Measurements from ENCODE around the gene NCAM1. TPM values are rescaled to one million over a fixed set of nuclear protein-coding genes. Genes with fewer than 3 reads are reported as not detected.

Gene NCAM1
- polyA plus RNA-seq, 1 donor (not counting 4 experiments of a cell fraction or from before 2014, with no cell fraction given), result 0.04 TPM

DNA sequence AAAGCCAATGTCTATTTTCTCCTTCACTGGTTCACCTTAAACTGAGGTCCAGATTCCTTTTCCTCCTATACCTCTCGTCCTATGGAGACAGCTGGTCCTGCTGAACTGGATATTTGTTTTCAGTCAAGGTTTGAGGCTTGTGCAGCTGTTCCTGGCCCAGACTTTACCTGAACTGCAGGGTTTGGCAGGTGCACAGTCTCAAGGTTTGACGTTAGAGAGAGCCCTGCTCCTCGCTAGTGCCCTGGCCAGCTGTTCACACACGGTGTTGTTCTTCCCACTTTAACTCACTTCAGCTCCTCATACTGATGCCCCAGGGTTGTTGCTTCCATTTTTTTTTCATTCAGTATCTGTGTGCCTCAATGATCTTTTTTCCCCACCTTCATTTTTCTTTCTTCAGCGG, 279.2 kb downstream of the NCAM1 start:
- no peak for TF ChIP-seq EZH2 (IDR thresholded peaks at IDR 0.05; ENCODE audit: low read length)
- no peak for TF ChIP-seq CTCF (optimal IDR thresholded peaks at IDR 0.05 in 1 of 3, IDR thresholded peaks at IDR 0.05 in 1 of 3, conservative IDR thresholded peaks at IDR 0.05 in 1 of 3; ENCODE audit: extremely low read depth in 1 of 3, insufficient read depth in 2 of 3, low read length in 3 of 3)
- Histone ChIP-seq H3K4me1 (ENCODE audit: control insufficient read depth, extremely low read depth, insufficient read depth, low read length) (no peaks in the 10 kb centered on the region), H3K79me2 (ENCODE audit: control insufficient read depth, insufficient read depth, low read length) (no peaks in the 10 kb centered on the region), H3K9me3 (ENCODE audit: control insufficient read depth, low read depth, low read length) (no peaks in the 10 kb centered on the region), H4K20me1 (ENCODE audit: control insufficient read depth, extremely low read depth, insufficient read depth, low read length) (no peaks in the 10 kb centered on the region), H3K4me3 (ENCODE audit: control insufficient read depth in 2 of 3, extremely low read depth in 1 of 3, insufficient read depth in 2 of 3, low read depth in 1 of 3, low read length in 3 of 3) (no peak overlapping the region), H2AFZ (ENCODE audit: control insufficient read depth, low read length) (no peak overlapping the region), H3K36me3 (ENCODE audit: control insufficient read depth in 2 of 2, extremely low read depth in 1 of 2, insufficient read depth in 2 of 2, low read length in 2 of 2) (no peaks in the 10 kb centered on the region), H3K9ac (ENCODE audit: control insufficient read depth, extremely low read depth, insufficient read depth, low read length) (no peak overlapping the region), H3K9me1 (ENCODE audit: control insufficient read depth, extremely low read depth, insufficient read depth, low read length) (no peaks in the 10 kb centered on the region), H3K27me3 (ENCODE audit: control insufficient read depth, extremely low read depth, insufficient read depth, low read length) (no peaks in the 10 kb centered on the region), H3K4me2 (ENCODE audit: control insufficient read depth, extremely low read depth, insufficient read depth, low read depth, low read length) (no peak overlapping the region), H3K27ac (ENCODE audit: control insufficient read depth, insufficient read depth, low read length) (no peak overlapping the region)
- DNase-seq (ENCODE audit: low read depth, low spot score) (no peak), FAIRE-seq (no peak)
- dilution Hi-C loops (cut with MboI; ENCODE audit: extremely low pct_ligation_motif_present, low sequenced_read_pairs), result no loop called here

DNA sequence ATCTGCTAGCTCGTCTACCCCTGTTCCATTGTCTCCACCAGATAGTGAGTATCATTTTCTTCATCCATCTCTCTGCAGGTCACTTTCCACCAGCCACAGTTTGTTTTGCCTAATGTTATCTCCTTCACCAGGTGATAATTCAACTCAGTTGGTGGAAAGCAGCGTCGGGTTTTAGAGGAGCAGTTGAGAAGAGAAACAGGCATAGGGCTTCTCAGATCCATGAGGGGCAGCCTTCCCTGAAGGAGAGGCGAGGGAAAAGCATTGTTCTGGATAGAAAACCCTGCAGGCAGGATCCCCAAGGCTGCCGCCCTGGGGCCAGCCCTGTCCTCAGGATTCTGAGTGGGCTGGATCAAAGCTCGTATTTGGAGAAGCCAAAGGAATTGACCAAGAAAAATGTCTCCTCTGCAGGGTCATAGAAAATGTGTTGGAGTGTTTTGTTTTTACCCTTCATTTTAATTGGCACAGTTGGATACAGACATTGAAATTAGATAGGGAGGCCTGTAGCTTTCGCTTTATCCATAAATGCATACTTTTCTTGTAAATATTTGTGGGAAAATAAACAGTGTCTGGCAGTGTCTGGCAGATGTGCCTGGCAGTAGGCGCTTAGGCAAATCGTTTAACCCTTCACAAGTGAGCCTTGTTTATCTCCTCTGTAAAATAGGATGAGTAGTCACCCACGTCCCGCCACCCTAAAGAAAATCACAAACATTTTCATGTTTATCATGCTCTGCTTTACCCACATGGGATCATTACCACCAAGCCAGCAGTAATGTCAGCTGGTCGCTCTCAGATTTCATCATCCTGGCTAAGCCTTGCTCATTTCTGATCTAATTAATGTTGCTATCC, 279.8 kb downstream of the NCAM1 start:
- H3K36me3 ChIP-seq (ENCODE audit: control insufficient read depth in 2 of 2, extremely low read depth in 1 of 2, insufficient read depth in 2 of 2, low read length in 2 of 2), result no peaks in the 10 kb centered on the region
- H4K20me1 ChIP-seq (ENCODE audit: control insufficient read depth, extremely low read depth, insufficient read depth, low read length), result no peaks in the 10 kb centered on the region
- H3K4me2 ChIP-seq (ENCODE audit: control insufficient read depth, extremely low read depth, insufficient read depth, low read depth, low read length), result no peak overlapping the region
- no peaks in the 10 kb centered on the region for H3K9me3 ChIP-seq (ENCODE audit: control insufficient read depth, low read depth, low read length)
- dilution Hi-C loops (cut with MboI; ENCODE audit: extremely low pct_ligation_motif_present, low sequenced_read_pairs), result no loop called here
- no peak overlapping the region for H3K27ac ChIP-seq (ENCODE audit: control insufficient read depth, insufficient read depth, low read length)
- no peaks in the 10 kb centered on the region for H3K4me1 ChIP-seq (ENCODE audit: control insufficient read depth, extremely low read depth, insufficient read depth, low read length)
- H3K9me1 ChIP-seq (ENCODE audit: control insufficient read depth, extremely low read depth, insufficient read depth, low read length), result no peaks in the 10 kb centered on the region
- no peak overlapping the region for H3K4me3 ChIP-seq (ENCODE audit: control insufficient read depth in 2 of 3, extremely low read depth in 1 of 3, insufficient read depth in 2 of 3, low read depth in 1 of 3, low read length in 3 of 3)
- no peak for FAIRE-seq
- no peak for TF ChIP-seq EZH2 (IDR thresholded peaks at IDR 0.05; ENCODE audit: low read length)
- no peak for TF ChIP-seq CTCF (optimal IDR thresholded peaks at IDR 0.05 in 1 of 3, IDR thresholded peaks at IDR 0.05 in 1 of 3, conservative IDR thresholded peaks at IDR 0.05 in 1 of 3; ENCODE audit: extremely low read depth in 1 of 3, insufficient read depth in 2 of 3, low read length in 3 of 3)
- DNase-seq (ENCODE audit: low read depth, low spot score), result no peak
- H3K27me3 ChIP-seq (ENCODE audit: control insufficient read depth, extremely low read depth, insufficient read depth, low read length), result no peaks in the 10 kb centered on the region
- H3K79me2 ChIP-seq (ENCODE audit: control insufficient read depth, insufficient read depth, low read length), result no peaks in the 10 kb centered on the region
- no peak overlapping the region for H2AFZ ChIP-seq (ENCODE audit: control insufficient read depth, low read length)
- H3K9ac ChIP-seq (ENCODE audit: control insufficient read depth, extremely low read depth, insufficient read depth, low read length), result no peak overlapping the region
